Fibroblast of lung (primary cell): Measurements from ENCODE around the gene LYSMD2.

Source experiments
- CTCF ChIP-seq, 2 donors: IDR thresholded peaks in 1 of 2; conservative IDR thresholded peaks in 1 of 2; 1 replicate in 1 of 2; 2 replicates in 1 of 2; pipeline ENCODE4 v1.5.1; 2011 to 2012; ENCODE audit warnings: low read length in 2 of 2, control low read depth in 1 of 2, inconsistent platforms in 1 of 2, low read depth in 1 of 2, mild to moderate bottlenecking in 1 of 2
- EZH2 ChIP-seq: IDR thresholded peaks from 2 replicates; pipeline ENCODE4 v1.5.1; 2012; ENCODE audit warnings: low read length, control low read depth, mild to moderate bottlenecking; ENCODE audit errors: missing control alignments

- no peak for TF ChIP-seq EZH2
- no peak for TF ChIP-seq CTCF (conservative IDR thresholded peaks at IDR 0.05 in 1 of 2, IDR thresholded peaks at IDR 0.05 in 1 of 2; ENCODE audit: low read depth in 1 of 2, low read length in 2 of 2)
Observed at GRCh38 chr15:51739061-51739712, 1.7 kb upstream of the LYSMD2 start.
